KMS-11 (cell line): ENCODE measurements around the gene ZNF22.
A peak's percentile ranks its signal among the peaks of the same experiment; 100 is the strongest.

Experiments used
- H2AFZ ChIP-seq: fragments of 200-600 bp; sonication (generic); 2 replicates; pipeline ENCODE4 v1.6.1; 2016; ENCODE audit warnings: antibody characterized with exemption, mixed run types, low read depth
- H3K27ac ChIP-seq: fragments of 200-600 bp; sonication (generic); 2 replicates; pipeline ENCODE4 v1.6.1; 2016; ENCODE audit warnings: mild to moderate bottlenecking, mixed run types
- H3K27me3 ChIP-seq: fragments of 200-600 bp; sonication (generic); 2 replicates; pipeline ENCODE4 v1.6.1; 2017; ENCODE audit warnings: mild to moderate bottlenecking, low read depth, mixed run types, moderate library complexity; ENCODE audit not compliant: insufficient read depth
- H3K36me3 ChIP-seq: fragments of 200-600 bp; sonication (generic); 2 replicates; pipeline ENCODE4 v1.6.1; 2017; ENCODE audit warnings: mild to moderate bottlenecking, mixed run types; ENCODE audit not compliant: insufficient read depth
- H3K4me1 ChIP-seq: fragments of 200-600 bp; sonication (generic); 2 replicates; pipeline ENCODE4 v1.6.1; 2016; ENCODE audit warnings: mild to moderate bottlenecking, low read depth, mixed run types; ENCODE audit not compliant: poor library complexity, severe bottlenecking
- H3K4me2 ChIP-seq: fragments of 200-600 bp; sonication (generic); 2 replicates; pipeline ENCODE4 v1.7.0; 2016; ENCODE audit warnings: mild to moderate bottlenecking, mixed run types
- H3K4me3 ChIP-seq: fragments of 200-600 bp; sonication (generic); IDR thresholded peaks from 2 replicates; pipeline ENCODE4 v1.6.1; 2017; ENCODE audit warnings: low read depth, low read length, mixed read lengths; ENCODE audit not compliant: insufficient read depth
- H3K79me2 ChIP-seq: fragments of 200-600 bp; sonication (generic); 2 replicates; pipeline ENCODE4 v1.6.1; 2016; ENCODE audit warnings: low read depth, mixed run types; ENCODE audit not compliant: insufficient read depth
- H3K9ac ChIP-seq: fragments of 200-600 bp; sonication (generic); 2 replicates; pipeline ENCODE4 v1.6.1; 2016; ENCODE audit warnings: mild to moderate bottlenecking, mixed run types
- H4K20me1 ChIP-seq: fragments of 200-600 bp; sonication (generic); 2 replicates; pipeline ENCODE4 v1.6.1; 2016; ENCODE audit warnings: mild to moderate bottlenecking, mixed run types; ENCODE audit not compliant: insufficient read depth
- CTCF ChIP-seq: fragments of 200-600 bp; sonication (generic); conservative IDR thresholded peaks from 2 replicates; pipeline ENCODE4 v1.6.1; 2017; ENCODE audit warnings: low read depth, mild to moderate bottlenecking, antibody characterized with exemption, low read length, moderate library complexity, mixed read lengths

ZNF22 gene

DNA sequence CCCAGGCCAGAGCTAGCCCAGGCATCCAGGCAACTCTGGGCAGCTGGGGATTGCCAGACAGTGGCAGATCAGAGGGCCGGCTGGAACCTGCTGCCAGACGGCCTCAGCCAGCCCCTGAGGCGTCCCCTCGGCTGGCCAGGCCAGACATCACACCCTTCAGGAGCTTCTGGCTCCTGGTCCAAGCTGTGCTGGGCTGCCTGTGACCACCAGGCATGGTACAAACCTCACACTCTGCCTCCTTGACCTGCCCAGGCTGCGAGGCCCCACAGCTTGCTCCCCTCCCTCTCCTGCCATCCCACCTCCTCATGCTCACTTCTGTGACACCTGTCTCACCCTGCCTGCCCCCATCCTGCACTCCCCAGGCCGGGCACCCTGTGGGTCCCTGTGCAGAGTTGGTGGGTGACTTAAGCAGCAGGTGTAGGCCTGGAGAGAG is 27.8 kb upstream of the ZNF22 start:
- TF ChIP-seq CTCF, result no peak
- H3K4me3 ChIP-seq, result no peak overlapping the region
- H3K27ac ChIP-seq, result peak overlapping the region; percentile 66
- peak overlapping the region; percentile 32; the same call in 1 of the 2 replicates for H3K9ac ChIP-seq
- H3K27me3 ChIP-seq, result no peaks in the 10 kb centered on the region
- peak overlapping the region; percentile 88 for H3K4me2 ChIP-seq
- H3K4me1 ChIP-seq, result peaks cover 90% of the 10 kb centered on the region
- H4K20me1 ChIP-seq, result no peaks in the 10 kb centered on the region
- peaks cover 66% of the 10 kb centered on the region for H3K79me2 ChIP-seq
- H3K36me3 ChIP-seq, result peaks cover 6% of the 10 kb centered on the region; the same call in 1 of the 2 replicates
- no peak overlapping the region for H2AFZ ChIP-seq

DNA sequence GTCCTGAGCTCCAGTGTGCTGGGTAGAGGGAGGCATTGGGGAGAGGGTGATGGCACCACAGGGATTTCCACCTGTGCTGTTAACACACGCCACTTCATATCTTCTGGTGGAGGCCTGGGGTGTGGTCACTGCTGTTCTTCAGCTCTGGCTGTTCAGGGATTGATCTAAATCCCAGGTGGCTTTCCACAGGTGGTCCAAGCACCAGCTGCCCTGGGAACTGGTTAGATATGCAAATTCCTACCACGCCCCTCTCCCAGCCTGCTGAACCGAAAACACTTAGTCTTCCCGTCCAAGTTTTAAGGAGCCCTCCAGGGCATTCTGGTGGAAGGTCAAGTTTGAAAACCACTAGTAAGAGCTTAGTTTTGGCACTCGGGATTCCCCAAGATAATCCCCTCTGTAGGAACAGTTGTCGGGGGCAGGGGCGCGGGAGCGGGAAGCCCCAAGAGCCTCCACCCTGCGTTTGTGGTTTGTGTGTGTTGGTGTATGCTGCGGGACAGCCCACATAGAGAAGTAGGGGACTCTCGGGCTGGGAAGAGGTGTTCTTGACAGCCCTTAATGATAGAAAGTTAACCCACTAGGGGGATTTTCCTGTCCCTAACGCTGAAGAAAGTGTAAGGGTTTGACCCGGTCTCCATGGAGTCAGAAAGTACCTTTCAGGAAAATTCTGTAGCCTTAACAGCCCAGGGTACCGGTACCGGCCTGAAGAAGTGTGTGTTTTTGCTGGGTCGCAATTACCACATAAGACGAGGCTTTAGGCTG is 27.2 kb upstream of the ZNF22 start:
- Histone ChIP-seq H3K79me2 (peaks cover 66% of the 10 kb centered on the region), H3K4me3 (no peak overlapping the region), H3K27ac (peak overlapping the region; percentile 66), H3K27me3 (no peaks in the 10 kb centered on the region), H3K4me2 (peak overlapping the region; percentile 88), H3K4me1 (peaks cover 89% of the 10 kb centered on the region), H4K20me1 (no peaks in the 10 kb centered on the region), H3K9ac (peak overlapping the region; percentile 65; the same call in 1 of the 2 replicates), H3K36me3 (0 out of 2 replicates have a peak, but pooled peaks cover 4% of the 10 kb centered on the region), H2AFZ (no peak overlapping the region)
- no peak for TF ChIP-seq CTCF

DNA sequence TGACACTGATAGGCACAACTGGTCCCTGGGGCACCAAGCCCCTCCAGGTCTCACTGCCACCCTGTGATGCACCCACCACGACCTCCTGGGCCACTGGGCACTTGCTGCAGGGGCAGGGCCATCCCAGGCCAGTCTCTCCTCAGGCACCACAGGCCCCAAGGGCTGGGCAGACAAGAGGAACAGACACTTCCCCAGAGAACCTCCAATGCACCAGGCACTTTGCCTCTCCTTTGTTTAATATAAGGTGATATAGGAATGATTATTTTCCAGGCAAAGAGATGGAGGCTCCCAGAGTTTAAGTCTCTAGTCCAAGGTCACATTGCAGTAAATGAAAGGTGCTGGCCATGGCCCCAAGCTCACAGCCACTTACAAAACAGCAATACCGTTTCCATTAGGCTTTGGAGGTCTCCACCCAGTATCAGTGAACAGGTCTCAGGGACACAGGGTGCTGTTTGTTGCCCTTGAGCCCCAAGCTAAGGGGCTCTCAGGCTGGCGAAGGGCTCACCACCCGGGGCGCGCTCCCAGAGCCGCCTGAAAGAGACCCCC is 26.6 kb upstream of the ZNF22 start:
- peak overlapping the region; percentile 65 for H3K9ac ChIP-seq
- H3K79me2 ChIP-seq, result peaks cover 61% of the 10 kb centered on the region
- peaks cover 89% of the 10 kb centered on the region for H3K4me1 ChIP-seq
- H2AFZ ChIP-seq, result 0 out of 2 replicates have a peak overlapping the region, but pooled peaks have one; percentile 11
- no peaks in the 10 kb centered on the region for H4K20me1 ChIP-seq
- H3K27ac ChIP-seq, result peak overlapping the region; percentile 66
- H3K4me2 ChIP-seq, result peak overlapping the region; percentile 88
- TF ChIP-seq CTCF, result no peak
- H3K4me3 ChIP-seq, result no peak overlapping the region
- 0 out of 2 replicates have a peak, but pooled peaks cover 4% of the 10 kb centered on the region for H3K36me3 ChIP-seq
- no peaks in the 10 kb centered on the region for H3K27me3 ChIP-seq

DNA sequence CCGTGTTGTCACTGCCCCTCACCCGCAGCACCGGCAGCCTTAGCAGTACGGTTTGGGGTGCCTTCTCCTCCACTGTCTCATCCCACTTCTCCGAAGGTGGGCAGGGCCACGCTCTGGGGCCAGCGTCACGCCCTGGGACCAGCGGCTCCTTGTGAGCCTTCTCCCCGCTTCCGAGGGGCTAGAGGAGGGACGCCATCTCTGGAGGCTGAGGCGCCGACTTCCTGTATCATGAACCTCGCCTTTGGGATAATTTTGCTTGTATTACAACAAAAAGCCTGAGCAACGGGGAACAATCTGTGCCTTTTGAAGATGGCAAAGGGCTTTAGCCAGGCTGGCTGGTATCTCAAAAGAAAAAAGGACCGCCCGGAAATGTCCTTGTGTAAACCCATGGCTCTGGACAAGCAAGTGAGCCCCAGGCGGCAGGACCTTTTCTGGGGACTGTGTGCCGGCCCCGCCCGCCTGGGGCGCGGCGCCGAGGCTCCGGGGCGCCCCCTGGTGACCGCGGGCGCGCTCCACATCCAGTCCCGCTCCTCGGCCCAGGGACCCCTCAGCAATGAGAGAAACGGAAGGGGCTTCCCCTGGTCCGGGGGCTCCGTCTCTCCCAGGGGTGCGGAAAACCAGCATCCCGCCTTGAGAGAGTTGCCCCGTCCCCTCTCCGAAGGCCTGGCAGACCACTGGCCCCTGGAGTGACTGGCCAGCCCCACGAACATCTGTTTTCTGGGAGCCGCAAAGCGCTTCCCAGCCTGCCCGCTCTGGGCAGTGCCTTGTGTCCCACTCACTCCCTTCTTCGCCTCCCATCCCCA is 25.9 kb upstream of the ZNF22 start:
- H4K20me1 ChIP-seq, result no peaks in the 10 kb centered on the region
- no peak overlapping the region for H3K4me3 ChIP-seq
- 0 out of 2 replicates have a peak, but pooled peaks cover 4% of the 10 kb centered on the region for H3K36me3 ChIP-seq
- H3K4me2 ChIP-seq, result peak overlapping the region; percentile 88
- no peaks in the 10 kb centered on the region for H3K27me3 ChIP-seq
- H3K27ac ChIP-seq, result peak overlapping the region; percentile 66
- peaks cover 89% of the 10 kb centered on the region for H3K4me1 ChIP-seq
- peaks cover 54% of the 10 kb centered on the region for H3K79me2 ChIP-seq
- 0 out of 2 replicates have a peak overlapping the region, but pooled peaks have one; percentile 11 for H2AFZ ChIP-seq
- peak; percentile 91 for TF ChIP-seq CTCF
- peak overlapping the region; percentile 65 for H3K9ac ChIP-seq
